Measurements from ENCODE around the gene ECI2. TPM values are rescaled to one million over a fixed set of nuclear protein-coding genes. Genes with fewer than 3 reads are reported as not detected.
"Not testable (repeated sequence)": the region's sequence is repeated elsewhere in the genome, so short reads cannot be mapped to it uniquely, and the experiment has no call there.

ECI2 gene
- total and polyA plus RNA-seq, 2 donors: 50.3 to 62.7 TPM

DNA sequence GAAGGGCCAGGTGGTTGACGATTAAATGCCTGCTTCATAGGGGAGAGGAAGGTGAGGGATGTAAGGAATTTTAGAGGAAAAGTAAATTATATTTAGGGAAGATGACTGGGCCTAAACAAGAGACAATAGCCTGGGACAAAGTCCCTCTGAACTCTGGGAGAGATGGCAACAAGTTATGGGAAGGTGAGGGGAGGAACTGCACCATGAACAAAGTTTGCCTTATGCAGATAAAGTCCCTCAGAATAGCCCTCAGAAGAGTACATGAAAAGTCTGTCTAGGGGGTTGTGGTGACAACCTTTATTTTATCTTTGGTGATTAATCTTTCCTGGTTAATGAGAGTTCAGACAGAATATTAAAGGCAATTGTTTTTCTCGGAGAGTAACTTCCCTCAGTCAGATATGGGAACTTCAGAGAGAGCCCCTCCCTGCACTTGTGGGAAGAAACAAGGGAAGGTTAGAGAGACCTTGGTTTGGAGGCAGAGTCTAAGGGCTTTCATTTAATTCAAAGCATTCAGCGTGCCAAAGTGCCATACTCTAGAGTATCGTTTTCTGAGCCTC lies 29.3 kb downstream of the ECI2 start:
- H3K36me3 ChIP-seq (ENCODE audit: insufficient read depth): no peaks in the 10 kb centered on the region
- 84% methylated on average over 4 of the region's 4 CpGs for WGBS
- no peak overlapping the region for H3K4me3 ChIP-seq (ENCODE audit: low read depth, low read length)
- no peak overlapping the region for H3K27ac ChIP-seq (ENCODE audit: low read depth)
- no peaks in the 10 kb centered on the region for H3K4me1 ChIP-seq (ENCODE audit: insufficient read depth)
- no peak for DNase-seq (ENCODE audit: extremely low spot score)

DNA sequence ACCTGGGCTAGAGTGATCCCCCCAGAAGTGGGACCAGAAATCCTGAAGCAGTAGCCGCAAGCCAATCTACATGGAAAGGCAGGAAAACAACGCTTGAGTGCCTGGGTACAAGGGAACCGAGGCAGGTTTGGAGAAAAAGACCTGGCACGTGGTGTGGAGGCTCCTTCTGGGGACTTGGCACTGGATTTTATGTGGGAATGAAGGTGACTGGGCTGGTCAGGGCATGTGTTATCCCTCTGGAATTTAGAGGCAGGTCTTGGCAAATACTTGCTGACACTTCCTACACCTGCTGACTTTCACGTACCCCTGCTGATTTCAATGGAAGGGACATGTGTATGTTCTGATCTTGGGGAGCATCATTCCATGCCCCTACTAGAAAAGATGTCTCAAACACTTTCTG lies 31.4 kb downstream of the ECI2 start:
- WGBS: 80% methylated on average over 5 of the region's 5 CpGs
- H3K4me1 ChIP-seq (ENCODE audit: insufficient read depth): no peaks in the 10 kb centered on the region
- no peak for DNase-seq (ENCODE audit: extremely low spot score)

GRCh38 chr6:4102687-4103244 lies 32.6 kb downstream of the ECI2 start:
- H3K4me1 ChIP-seq (ENCODE audit: insufficient read depth): no peaks in the 10 kb centered on the region
- H3K36me3 ChIP-seq (ENCODE audit: insufficient read depth): no peaks in the 10 kb centered on the region
- DNase-seq (ENCODE audit: extremely low spot score): no peak
- no peak overlapping the region for H3K4me3 ChIP-seq (ENCODE audit: low read depth, low read length)
- no peak overlapping the region for H3K27ac ChIP-seq (ENCODE audit: low read depth)
- 52% methylated on average over 6 of the region's 6 CpGs for WGBS

More for the DNA sequence above, 31.4 kb downstream of the ECI2 start:
- Histone ChIP-seq H3K27ac (ENCODE audit: low read depth) (no peak overlapping the region), H3K4me3 (ENCODE audit: low read depth, low read length) (no peak overlapping the region), H3K36me3 (ENCODE audit: insufficient read depth) (no peaks in the 10 kb centered on the region)

DNA sequence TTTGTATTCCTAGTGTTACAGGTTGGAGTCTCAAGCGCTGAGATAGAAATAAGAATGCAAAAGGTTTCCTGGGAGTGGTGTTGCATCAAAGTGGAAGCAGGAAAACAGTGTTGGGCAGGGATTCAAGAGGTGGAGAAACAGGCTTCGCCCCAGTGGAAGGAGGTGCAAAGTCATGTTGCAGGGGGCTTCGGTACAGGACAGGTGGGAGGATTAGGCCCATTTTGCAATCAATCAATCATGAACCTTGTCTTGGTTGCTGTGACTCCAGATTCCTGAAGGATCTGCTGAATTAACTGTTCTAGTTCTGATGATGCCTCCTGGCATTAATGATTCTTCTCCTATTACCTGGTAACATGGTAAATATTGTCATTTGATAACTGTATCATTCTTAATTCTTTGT lies 34.1 kb downstream of the ECI2 start:
- Histone ChIP-seq H3K4me3 (ENCODE audit: low read depth, low read length) (no peak overlapping the region), H3K27ac (ENCODE audit: low read depth) (no peak overlapping the region), H3K4me1 (ENCODE audit: insufficient read depth) (no peaks in the 10 kb centered on the region), H3K36me3 (ENCODE audit: insufficient read depth) (no peaks in the 10 kb centered on the region)
- no peak for DNase-seq (ENCODE audit: extremely low spot score)
- WGBS: 80% methylated on average over 3 of the region's 3 CpGs

GRCh38 chr6:4100655-4101054 lies 34.7 kb downstream of the ECI2 start:
- WGBS: 73% methylated on average over 5 of the region's 5 CpGs
- no peaks in the 10 kb centered on the region for H3K36me3 ChIP-seq (ENCODE audit: insufficient read depth)
- H3K27ac ChIP-seq (ENCODE audit: low read depth): no peak overlapping the region
- no peaks in the 10 kb centered on the region for H3K4me1 ChIP-seq (ENCODE audit: insufficient read depth)
- no peak overlapping the region for H3K4me3 ChIP-seq (ENCODE audit: low read depth, low read length)
- DNase-seq (ENCODE audit: extremely low spot score): no peak

- H3K27ac ChIP-seq (ENCODE audit: low read depth): no peak overlapping the region
- DNase-seq (ENCODE audit: extremely low spot score): no peak
- 82% methylated on average over 1 of the region's 1 CpG for WGBS
- no peaks in the 10 kb centered on the region for H3K36me3 ChIP-seq (ENCODE audit: insufficient read depth)
- H3K4me3 ChIP-seq (ENCODE audit: low read depth, low read length): no peak overlapping the region
- no peaks in the 10 kb centered on the region for H3K4me1 ChIP-seq (ENCODE audit: insufficient read depth)
Observed at GRCh38 chr6:4093288-4093687, 42.1 kb downstream of the ECI2 start.

GRCh38 chr6:4091941-4092340 lies 43.4 kb downstream of the ECI2 start:
- Histone ChIP-seq H3K4me3 (ENCODE audit: low read depth, low read length) (no peak overlapping the region), H3K4me1 (ENCODE audit: insufficient read depth) (no peaks in the 10 kb centered on the region), H3K36me3 (ENCODE audit: insufficient read depth) (no peaks in the 10 kb centered on the region), H3K27ac (ENCODE audit: low read depth) (no peak overlapping the region)
- 89% methylated on average over 7 of the region's 7 CpGs for WGBS
- DNase-seq (ENCODE audit: extremely low spot score): no peak

- not testable (repeated sequence) for H3K4me1 ChIP-seq (ENCODE audit: insufficient read depth); DNase-seq (ENCODE audit: extremely low spot score); H3K27ac ChIP-seq (ENCODE audit: low read depth); H3K4me3 ChIP-seq (ENCODE audit: low read depth, low read length); H3K36me3 ChIP-seq (ENCODE audit: insufficient read depth)
- WGBS: 96% methylated on average over 26 of the region's 26 CpGs
Observed at GRCh38 chr6:4090043-4090442, 45.3 kb downstream of the ECI2 start.

DNA sequence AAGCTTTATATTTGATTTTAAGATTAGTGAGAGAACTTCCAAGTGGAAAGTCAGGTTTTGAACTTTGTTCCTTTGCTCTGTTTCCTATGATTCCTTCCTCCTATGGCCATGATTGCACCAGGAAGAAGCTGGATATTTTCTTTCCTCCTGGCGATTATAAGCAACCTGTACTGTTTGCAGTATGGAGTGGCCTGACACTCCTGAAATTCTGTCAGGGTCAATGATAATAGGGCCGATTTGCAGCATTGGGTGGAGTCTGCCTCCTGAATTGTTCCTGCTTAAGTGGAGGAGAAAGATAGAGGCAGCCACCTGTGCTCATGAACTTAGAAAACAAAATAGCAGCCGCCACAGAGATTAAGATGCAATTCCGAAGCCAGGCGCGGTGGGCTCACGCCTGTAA lies 46.7 kb downstream of the ECI2 start:
- Histone ChIP-seq H3K4me1 (ENCODE audit: insufficient read depth) (no peaks in the 10 kb centered on the region), H3K36me3 (ENCODE audit: insufficient read depth) (no peaks in the 10 kb centered on the region), H3K27ac (ENCODE audit: low read depth) (no peak overlapping the region), H3K4me3 (ENCODE audit: low read depth, low read length) (no peak overlapping the region)
- no peak for DNase-seq (ENCODE audit: extremely low spot score)
- WGBS: 92% methylated on average over 7 of the region's 7 CpGs

DNA sequence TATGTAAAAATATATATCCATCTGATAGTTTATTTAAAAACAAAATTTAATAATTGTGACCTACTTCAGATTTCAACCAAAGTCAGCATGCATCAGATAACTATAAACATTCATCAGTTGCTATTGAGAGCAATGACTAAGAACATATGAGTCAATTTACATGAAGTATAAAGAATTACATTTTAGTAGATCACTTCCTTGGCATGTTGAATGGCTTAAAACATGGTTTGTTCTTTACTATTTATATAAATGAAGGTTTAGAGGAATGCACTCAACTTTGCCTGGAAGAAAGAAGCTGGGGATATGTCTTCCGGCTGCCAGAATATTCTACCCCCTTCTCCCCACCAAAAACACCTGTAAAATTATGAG lies 50.1 kb downstream of the ECI2 start:
- WGBS: 96% methylated on average over 1 of the region's 1 CpG

DNA sequence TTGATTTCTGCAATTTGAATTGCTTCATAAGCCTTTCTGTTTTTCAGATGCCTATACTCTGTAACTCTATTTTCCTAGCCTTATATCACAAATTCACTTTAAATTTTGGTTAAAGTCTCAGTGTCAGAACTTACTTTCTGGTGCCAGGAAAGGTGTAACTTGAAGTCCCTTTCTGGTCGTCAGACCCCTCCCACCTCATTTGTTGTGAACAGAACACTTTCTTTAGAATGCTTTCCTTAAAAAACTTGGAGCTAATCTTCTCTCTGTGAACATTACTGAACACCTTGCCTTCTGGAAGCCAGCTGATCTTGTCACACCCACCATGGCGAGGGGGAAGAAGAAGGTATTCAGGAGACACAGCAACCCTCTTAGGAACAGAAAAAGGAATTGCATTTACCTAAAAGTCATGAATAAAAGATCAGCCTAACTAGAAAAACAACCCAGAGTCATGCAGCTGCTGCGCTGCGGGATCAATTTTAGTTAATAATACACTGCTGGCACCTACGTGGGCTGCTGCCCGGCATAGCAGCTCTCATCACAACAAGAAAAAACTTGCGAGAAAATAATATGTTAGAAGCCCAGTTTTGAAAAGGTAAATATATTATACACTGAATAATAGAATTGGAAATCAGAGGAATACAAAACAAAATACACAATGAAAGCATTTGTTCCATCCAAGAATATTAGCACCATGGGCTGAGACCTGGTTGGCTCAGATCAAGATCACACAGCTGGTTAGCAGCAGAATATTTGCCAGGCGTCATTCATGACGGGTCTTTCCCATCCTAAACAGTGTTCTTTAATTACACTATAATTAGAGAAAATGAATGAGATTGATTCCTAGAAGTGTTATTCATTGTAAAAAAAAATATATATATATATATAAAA lies 50.7 kb downstream of the ECI2 start:
- DNase-seq (ENCODE audit: extremely low spot score): no peak
- no peak overlapping the region for H3K4me3 ChIP-seq (ENCODE audit: low read depth, low read length)
- 83% methylated on average over 9 of the region's 9 CpGs for WGBS
- H3K4me1 ChIP-seq (ENCODE audit: insufficient read depth): no peaks in the 10 kb centered on the region
- no peak overlapping the region for H3K27ac ChIP-seq (ENCODE audit: low read depth)
- no peaks in the 10 kb centered on the region for H3K36me3 ChIP-seq (ENCODE audit: insufficient read depth)

More for the DNA sequence above, 50.1 kb downstream of the ECI2 start:
- Histone ChIP-seq H3K4me3 (ENCODE audit: low read depth, low read length) (no peak overlapping the region), H3K4me1 (ENCODE audit: insufficient read depth) (no peaks in the 10 kb centered on the region), H3K36me3 (ENCODE audit: insufficient read depth) (no peaks in the 10 kb centered on the region), H3K27ac (ENCODE audit: low read depth) (no peak overlapping the region)
- no peak for DNase-seq (ENCODE audit: extremely low spot score)

GRCh38 chr6:4078691-4079471 lies 56.5 kb downstream of the ECI2 start, which contains the start of gene FAM217A:
TSS of gene FAM217A (minus strand) at chr6:4079137. CDS start at chr6:4077414, 1,723 bp downstream.
- Histone ChIP-seq H3K36me3 (ENCODE audit: insufficient read depth) (no peaks in the 10 kb centered on the region), H3K4me1 (ENCODE audit: insufficient read depth) (peaks cover 1% of the 10 kb centered on the region), H3K27ac (ENCODE audit: low read depth) (no peak within 1 kb of the TSS), H3K4me3 (ENCODE audit: low read depth, low read length) (no peak within 1 kb of the TSS)
- DNase-seq (ENCODE audit: extremely low spot score): no peak
- WGBS: 48% methylated on average over 91 of the region's 91 CpGs

DNA sequence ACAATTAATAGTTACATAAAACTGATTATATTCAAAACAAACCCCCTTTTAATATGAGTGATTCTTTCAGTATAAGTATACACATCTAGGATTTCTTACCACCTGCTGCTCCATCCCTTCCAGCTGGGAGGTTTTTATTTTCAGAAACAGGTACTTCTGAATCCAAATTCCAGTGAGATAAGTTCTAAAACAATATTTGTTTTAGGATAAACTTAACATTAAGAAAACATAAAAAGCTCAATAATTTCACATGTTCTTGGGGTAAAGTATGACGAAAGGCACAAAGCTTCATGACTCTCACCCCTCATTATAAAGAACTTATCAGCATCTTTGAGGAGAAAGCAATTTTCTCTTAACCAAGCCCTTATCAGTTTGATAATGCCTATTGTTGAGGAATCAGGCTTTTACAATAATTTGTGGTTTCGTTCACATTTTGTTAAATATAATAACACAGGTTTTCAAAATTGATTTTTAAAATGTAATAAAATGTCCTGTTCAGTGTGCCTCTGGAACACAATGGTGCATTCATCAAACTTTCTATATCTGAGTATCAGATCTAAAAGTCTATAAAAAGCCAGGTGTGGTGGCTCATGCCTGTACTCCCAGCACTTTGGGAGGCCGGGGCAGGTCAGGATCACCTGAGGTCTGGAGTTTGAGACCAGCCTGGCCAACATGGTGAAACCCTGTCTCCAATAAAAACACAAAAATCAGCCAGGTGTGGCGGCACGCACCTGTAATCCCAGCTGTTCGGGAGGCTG lies 60.7 kb downstream of the ECI2 start:
- no peaks in the 10 kb centered on the region for H3K36me3 ChIP-seq (ENCODE audit: insufficient read depth)
- DNase-seq (ENCODE audit: extremely low spot score): no peak
- H3K4me3 ChIP-seq (ENCODE audit: low read depth, low read length): no peak overlapping the region
- peaks cover 1% of the 10 kb centered on the region for H3K4me1 ChIP-seq (ENCODE audit: insufficient read depth)
- WGBS: 85% methylated on average over 6 of the region's 6 CpGs
- no peak overlapping the region for H3K27ac ChIP-seq (ENCODE audit: low read depth)
